GM12865 (cell line): ENCODE results near the gene CBARP.

Source experiments
- DNase-seq: peaks from one replicate; pipeline ENCODE4 v3.0.0; 2010; ENCODE audit warnings: low read depth
- H3K4me3 ChIP-seq: 2 replicates; pipeline ENCODE4 v1.5.1; 2011; ENCODE audit warnings: mild to moderate bottlenecking, low read depth, low read length, control low read depth
- TF ChIP-seq, protein P1 (sequence below): IDR thresholded peaks from 2 replicates; pipeline ENCODE4 v1.5.1; 2011; ENCODE audit warnings: low read length, control low read depth, low read depth, inconsistent platforms; ENCODE audit not compliant: insufficient read depth; ENCODE audit errors: missing control alignments

CBARP gene

DNA sequence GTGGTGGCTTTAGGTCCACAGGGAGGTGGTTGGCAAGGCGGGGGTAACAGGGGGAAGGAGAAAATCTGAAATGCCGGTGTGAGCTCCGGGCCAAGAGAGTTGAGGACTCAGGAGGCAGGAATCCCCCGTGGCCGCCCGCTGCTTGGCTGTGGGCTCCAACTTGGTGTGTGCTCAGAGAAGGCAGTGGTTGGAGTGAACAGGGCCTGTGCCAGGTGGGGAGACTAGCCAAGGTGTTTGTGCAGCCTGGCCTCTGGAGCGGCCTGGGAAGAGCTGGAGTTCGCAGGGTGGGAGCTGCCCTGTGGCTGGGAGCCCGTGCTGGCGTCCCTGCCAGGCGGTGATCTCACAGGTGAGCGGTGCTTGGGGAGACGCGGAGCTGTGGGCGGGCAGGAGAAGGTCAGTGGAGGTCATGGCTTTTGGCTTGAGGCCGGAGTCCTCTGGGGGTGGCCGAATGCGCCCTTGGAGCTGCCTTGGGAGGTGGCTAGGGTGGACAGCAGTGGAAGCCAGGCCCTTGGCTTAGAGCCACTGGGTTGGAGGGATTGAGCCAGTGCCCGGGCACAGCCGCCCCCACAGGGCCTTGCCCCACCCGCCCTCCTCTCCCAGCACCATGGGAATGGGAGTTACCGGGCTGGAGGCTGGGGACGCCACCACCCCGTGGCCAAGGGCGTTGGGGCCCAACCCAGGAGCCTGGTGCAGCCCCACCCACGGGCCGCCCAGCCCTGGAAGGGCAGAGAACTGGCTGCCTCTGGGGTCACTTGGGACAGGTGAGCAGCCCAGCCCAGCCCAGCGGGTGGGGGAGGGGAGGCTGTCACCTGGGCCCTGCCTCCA, 24.2 kb upstream of the CBARP start:
- H3K4me3 ChIP-seq = peak overlapping the region; percentile 93
- TF ChIP-seq, protein P1, sequence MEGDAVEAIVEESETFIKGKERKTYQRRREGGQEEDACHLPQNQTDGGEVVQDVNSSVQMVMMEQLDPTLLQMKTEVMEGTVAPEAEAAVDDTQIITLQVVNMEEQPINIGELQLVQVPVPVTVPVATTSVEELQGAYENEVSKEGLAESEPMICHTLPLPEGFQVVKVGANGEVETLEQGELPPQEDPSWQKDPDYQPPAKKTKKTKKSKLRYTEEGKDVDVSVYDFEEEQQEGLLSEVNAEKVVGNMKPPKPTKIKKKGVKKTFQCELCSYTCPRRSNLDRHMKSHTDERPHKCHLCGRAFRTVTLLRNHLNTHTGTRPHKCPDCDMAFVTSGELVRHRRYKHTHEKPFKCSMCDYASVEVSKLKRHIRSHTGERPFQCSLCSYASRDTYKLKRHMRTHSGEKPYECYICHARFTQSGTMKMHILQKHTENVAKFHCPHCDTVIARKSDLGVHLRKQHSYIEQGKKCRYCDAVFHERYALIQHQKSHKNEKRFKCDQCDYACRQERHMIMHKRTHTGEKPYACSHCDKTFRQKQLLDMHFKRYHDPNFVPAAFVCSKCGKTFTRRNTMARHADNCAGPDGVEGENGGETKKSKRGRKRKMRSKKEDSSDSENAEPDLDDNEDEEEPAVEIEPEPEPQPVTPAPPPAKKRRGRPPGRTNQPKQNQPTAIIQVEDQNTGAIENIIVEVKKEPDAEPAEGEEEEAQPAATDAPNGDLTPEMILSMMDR = no peak
- DNase-seq = no peak

DNA sequence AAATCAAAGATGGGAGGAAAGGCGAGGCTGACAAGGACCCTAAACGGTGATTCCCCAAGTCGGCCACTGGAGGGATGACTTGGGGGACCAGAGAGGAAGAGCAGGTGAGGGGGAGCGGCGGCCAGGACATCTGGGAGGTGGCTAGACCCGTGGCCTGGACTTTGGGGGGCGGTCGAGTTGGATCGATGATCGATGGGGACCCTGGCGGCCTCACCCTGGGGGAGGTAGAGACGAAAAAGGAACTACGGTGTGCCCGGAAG, 23.7 kb upstream of the CBARP start:
- DNase-seq = no peak
- peak overlapping the region; percentile 93 for H3K4me3 ChIP-seq
- TF ChIP-seq, protein P1 = peak; percentile 29

DNA sequence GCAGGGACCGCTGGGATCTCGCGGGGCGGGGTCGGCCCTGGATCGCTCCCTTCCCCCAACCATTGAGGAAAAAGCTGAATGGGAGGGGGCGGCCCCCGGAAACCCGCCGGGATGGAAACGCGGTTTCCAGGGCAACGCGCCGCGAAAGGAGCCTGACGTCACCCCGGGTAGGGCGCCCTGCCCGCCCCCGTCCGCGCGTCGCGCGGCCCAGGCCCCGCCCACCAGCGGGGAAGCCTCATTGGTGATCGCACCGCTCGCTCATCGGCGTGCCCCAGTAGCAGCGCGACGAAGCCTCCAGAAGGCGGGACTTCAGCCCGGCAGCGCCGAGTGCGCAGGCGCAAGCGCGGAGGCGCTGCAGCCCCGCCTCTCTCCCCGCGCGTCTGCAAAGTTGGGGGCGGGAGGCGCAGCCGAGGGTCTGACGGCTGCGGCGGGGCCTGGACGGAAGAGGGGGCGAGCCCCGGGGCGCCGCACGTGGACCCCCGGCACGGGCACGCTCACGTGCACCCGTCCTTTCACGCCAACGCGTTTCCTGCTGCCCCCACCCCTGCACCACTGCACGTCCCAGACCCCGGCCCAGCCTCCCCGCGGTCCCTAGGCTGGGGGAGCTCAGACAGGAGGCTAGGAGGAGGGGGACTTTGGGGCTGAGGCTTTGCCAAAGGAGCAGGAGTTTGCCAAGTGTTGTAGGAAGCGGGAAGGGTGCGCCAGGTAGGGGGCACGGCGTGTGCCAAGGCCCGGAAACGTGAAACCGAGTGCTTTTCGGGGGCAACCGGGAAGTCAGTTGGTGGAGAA, 23.1 kb upstream of the CBARP start:
- TF ChIP-seq, protein P1 = no peak
- H3K4me3 ChIP-seq = peak overlapping the region; percentile 93
- peak; percentile 98 for DNase-seq

DNA sequence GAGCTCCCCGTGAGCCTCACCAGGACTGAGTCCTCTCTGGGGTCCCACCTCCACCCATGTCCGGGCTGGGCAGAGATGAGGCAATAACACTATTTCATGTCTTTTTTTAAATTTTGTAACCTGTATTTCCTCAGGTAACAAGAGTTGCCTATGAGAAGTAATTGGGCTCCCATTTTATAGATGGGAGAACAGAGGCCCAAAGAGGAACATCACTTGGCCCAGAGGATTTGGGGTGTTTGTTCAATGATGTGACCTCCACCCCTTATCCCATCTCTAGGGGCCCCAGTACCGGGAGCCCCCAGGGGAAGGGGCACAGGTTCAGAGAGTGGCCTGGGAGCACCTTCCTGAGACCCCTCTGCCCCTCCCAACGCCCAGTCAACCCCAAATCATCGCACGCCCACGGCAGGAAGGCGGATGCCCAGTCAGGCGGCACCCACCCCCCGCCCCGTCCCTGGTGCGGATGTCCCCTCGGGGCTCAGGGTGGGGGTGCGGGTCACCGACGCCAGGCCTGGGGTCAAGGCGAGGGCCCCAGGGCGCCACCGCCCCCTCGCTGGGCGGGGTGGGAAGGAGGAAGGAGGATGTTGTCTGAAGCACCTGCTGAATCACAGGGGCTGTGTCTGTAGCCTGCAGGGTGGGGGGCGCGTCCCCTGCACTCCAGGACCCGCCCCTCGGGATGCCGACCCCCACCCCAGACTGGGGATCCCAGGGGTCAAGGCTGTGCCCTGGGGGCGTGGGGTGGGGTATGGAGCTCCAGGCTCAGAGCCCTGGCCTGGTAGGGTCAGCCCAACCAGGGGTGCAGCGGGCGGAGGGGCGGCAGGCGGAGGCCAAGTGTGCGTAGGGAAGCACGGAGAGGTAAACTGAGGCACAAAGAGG, 22.3 kb upstream of the CBARP start:
- DNase-seq = peak; percentile 71
- H3K4me3 ChIP-seq = peak overlapping the region; percentile 83
- TF ChIP-seq, protein P1 = no peak

DNA sequence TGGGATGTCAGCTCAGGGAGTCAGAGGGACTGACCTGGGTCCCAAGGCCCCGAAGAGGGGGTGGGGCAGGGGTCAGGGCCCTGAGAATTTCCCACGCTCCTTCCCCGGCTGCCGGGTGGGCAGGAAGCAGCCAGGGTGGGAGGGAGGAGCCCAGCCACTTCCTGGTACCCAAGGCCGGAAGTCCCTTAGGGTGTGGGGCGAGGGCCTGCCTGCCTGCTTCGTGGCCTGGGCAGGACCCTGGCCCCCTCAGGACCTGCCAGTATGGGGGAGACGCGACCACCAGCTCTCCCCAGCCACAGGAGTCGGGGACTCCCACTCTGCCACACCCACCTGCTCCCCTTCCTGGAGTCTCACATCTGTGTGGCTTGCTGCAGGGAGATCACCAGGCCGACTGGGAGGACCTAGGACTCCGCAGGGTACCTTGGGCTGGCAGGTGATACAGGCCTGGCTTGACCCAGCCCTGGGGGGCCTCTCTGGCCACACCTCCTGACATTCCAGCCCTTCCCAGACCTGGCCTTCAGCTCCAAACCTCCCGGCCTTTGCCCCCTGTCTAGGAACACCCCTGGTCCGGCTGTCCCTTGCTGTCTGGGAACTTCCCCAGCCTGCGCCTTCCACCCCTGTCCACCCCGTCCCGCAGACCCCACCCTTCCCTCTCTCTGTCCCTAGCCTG, 21.5 kb upstream of the CBARP start:
- TF ChIP-seq, protein P1 = no peak
- H3K4me3 ChIP-seq = peak overlapping the region; percentile 83
- DNase-seq = peak; percentile 95

DNA sequence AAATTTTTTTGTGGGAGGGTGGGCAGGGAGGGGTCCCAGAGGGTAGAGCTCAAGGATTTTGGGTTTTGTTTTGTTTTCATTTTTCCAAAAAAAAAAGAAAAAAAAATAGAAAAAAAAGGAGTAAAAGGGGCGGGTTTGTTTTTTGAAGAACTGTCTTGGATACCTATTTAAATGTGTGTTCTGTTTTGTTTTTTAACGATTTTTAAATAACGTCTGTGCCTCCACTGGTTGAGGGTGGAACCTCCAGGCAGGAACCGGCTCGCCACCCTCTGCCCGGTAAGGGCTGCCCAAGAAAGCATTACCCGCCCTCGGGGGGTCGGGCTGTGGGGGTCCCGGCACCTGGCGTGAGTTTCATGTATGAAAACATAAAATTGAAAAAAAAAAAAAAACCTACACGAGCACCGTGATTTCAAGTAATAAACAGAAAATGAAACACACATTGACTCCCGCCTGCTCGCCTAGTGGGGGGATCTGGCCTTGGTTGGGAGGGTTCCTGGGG, 21.0 kb upstream of the CBARP start:
- H3K4me3 ChIP-seq = peak overlapping the region; percentile 83
- TF ChIP-seq, protein P1 = no peak
- DNase-seq = no peak
